MM.1S (cell line): ENCODE measurements around the gene CISTR.
A peak's percentile ranks its signal among the peaks of the same experiment; 100 is the strongest.

Experiments
- DNase-seq: peaks from one replicate; pipeline ENCODE4 v3.0.0-alpha.2; 2015
- H2AFZ ChIP-seq: fragments of 300-600 bp; sonication (generic); 2 replicates; pipeline ENCODE4 v1.6.0; 2016; ENCODE audit warnings: antibody characterized with exemption, low read length
- H3F3A ChIP-seq: fragments of 300-600 bp; sonication (generic); 2 replicates; pipeline ENCODE4 v1.6.1; 2016; ENCODE audit warnings: mild to moderate bottlenecking, antibody characterized with exemption, low read length, moderate library complexity, mixed read lengths; ENCODE audit not compliant: insufficient read depth
- H3K27ac ChIP-seq: fragments of 300-600 bp; sonication (generic); 2 replicates; pipeline ENCODE4 v1.5.1; 2016; ENCODE audit warnings: mild to moderate bottlenecking, low read length
- H3K27me3 ChIP-seq: fragments of 300-600 bp; sonication (generic); replicated peaks from 2 replicates; pipeline ENCODE4 v1.6.0; 2016; ENCODE audit warnings: low read length; ENCODE audit not compliant: insufficient read depth
- H3K36me3 ChIP-seq: fragments of 300-600 bp; sonication (generic); replicated peaks from 2 replicates; pipeline ENCODE4 v1.6.1; 2016; ENCODE audit warnings: mild to moderate bottlenecking, low read length, mixed read lengths; ENCODE audit not compliant: insufficient read depth
- H3K4me1 ChIP-seq: fragments of 300-600 bp; sonication (generic); 2 replicates; pipeline ENCODE4 v1.6.1; 2016; ENCODE audit warnings: low read length, mixed read lengths
- H3K4me2 ChIP-seq: fragments of 300-600 bp; sonication (generic); 2 replicates; pipeline ENCODE4 v1.6.0; 2016; ENCODE audit warnings: low read depth, low read length
- H3K4me3 ChIP-seq: fragments of 300-600 bp; sonication (generic); 2 replicates; pipeline ENCODE4 v1.5.1; 2016; ENCODE audit warnings: low read length, mixed read lengths
- H3K79me2 ChIP-seq: fragments of 300-600 bp; sonication (generic); 2 replicates; pipeline ENCODE4 v1.6.1; 2016; ENCODE audit warnings: mixed run types, low read length, mixed read lengths
- H3K9ac ChIP-seq: fragments of 300-600 bp; sonication (generic); 2 replicates; pipeline ENCODE4 v1.6.1; 2016; ENCODE audit warnings: low read length, mixed read lengths
- H3K9me2 ChIP-seq: fragments of 300-600 bp; sonication (generic); replicated peaks from 2 replicates; pipeline ENCODE4 v1.6.1; 2016; ENCODE audit warnings: mild to moderate bottlenecking, low read length, mixed read lengths; ENCODE audit not compliant: insufficient read depth
- H3K9me3 ChIP-seq: fragments of 300-600 bp; sonication (generic); replicated peaks from 2 replicates; pipeline ENCODE4 v1.6.1; 2016; ENCODE audit warnings: mild to moderate bottlenecking, low read length, mixed read lengths; ENCODE audit not compliant: insufficient read depth
- H4K20me1 ChIP-seq: fragments of 300-600 bp; sonication (generic); 2 replicates; pipeline ENCODE4 v1.6.1; 2016; ENCODE audit warnings: mild to moderate bottlenecking, low read length, moderate library complexity, mixed read lengths; ENCODE audit not compliant: insufficient read depth
- EZH2 ChIP-seq: fragments of 300-600 bp; sonication (generic); optimal IDR thresholded peaks from 2 replicates; pipeline ENCODE3; 2017; ENCODE audit warnings: low read depth, mild to moderate bottlenecking, antibody characterized with exemption, low read length, mixed read lengths
- EZH2phosphoT487 ChIP-seq: fragments of 300-600 bp; sonication (generic); IDR thresholded peaks from 2 replicates; pipeline ENCODE4 v1.6.1; 2018; ENCODE audit warnings: antibody characterized with exemption, low read length
- TF ChIP-seq, protein P1 (sequence below): fragments of 300-600 bp; sonication (generic); IDR thresholded peaks from 2 replicates; pipeline ENCODE4 v1.5.1; 2016; ENCODE audit warnings: antibody characterized with exemption, low read length, mixed read lengths

The CISTR gene

GRCh38 chr12:53747095-53747494 lies 4.7 kb downstream of the CISTR start:
- no peak overlapping the region for H3K4me3 ChIP-seq
- H3K27ac ChIP-seq: no peak overlapping the region
- no peaks in the 10 kb centered on the region for H3K36me3 ChIP-seq
- TF ChIP-seq, protein P1, sequence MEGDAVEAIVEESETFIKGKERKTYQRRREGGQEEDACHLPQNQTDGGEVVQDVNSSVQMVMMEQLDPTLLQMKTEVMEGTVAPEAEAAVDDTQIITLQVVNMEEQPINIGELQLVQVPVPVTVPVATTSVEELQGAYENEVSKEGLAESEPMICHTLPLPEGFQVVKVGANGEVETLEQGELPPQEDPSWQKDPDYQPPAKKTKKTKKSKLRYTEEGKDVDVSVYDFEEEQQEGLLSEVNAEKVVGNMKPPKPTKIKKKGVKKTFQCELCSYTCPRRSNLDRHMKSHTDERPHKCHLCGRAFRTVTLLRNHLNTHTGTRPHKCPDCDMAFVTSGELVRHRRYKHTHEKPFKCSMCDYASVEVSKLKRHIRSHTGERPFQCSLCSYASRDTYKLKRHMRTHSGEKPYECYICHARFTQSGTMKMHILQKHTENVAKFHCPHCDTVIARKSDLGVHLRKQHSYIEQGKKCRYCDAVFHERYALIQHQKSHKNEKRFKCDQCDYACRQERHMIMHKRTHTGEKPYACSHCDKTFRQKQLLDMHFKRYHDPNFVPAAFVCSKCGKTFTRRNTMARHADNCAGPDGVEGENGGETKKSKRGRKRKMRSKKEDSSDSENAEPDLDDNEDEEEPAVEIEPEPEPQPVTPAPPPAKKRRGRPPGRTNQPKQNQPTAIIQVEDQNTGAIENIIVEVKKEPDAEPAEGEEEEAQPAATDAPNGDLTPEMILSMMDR: no peak
- TF ChIP-seq EZH2 (no peak), EZH2phosphoT487 (no peak)
- no peaks in the 10 kb centered on the region for H4K20me1 ChIP-seq
- H3K79me2 ChIP-seq: no peaks in the 10 kb centered on the region
- H3K4me2 ChIP-seq: peak overlapping the region; percentile 21; the same call in 1 of the 2 replicates
- H2AFZ ChIP-seq: no peak overlapping the region
- DNase-seq: no peak
- H3K9ac ChIP-seq: no peak overlapping the region
- H3K9me3 ChIP-seq: no peaks in the 10 kb centered on the region
- peaks cover 78% of the 10 kb centered on the region for H3K27me3 ChIP-seq
- H3F3A ChIP-seq: no peaks in the 10 kb centered on the region
- H3K4me1 ChIP-seq: no peaks in the 10 kb centered on the region
- no peaks in the 10 kb centered on the region for H3K9me2 ChIP-seq

DNA sequence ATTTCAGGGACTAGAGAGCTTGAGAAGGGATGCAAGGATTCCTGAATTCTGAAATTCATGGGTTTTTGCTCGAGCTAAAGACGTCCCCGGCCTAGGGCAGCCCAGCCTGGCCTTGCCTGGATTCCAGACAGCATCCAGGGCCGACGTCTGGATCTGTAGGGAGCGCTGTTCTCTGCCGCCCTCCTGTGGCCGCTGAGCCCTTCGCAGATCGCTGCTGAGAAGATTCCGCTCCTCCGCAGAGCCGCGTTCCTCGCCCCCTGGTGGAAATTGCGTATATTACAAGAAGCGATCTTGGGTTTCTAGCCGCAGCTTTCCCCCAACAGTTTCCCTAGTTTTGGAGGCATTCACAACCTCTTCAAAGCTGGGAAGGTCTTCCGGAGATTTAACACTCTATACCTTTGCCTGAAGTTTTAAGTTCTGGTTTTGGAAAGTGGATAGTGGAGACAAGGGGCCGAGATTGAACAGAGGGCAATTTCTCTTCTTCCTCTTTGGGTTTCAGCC lies 5.1 kb downstream of the CISTR start:
- H3K36me3 ChIP-seq: no peaks in the 10 kb centered on the region
- H3K4me3 ChIP-seq: no peak overlapping the region
- H4K20me1 ChIP-seq: no peaks in the 10 kb centered on the region
- no peaks in the 10 kb centered on the region for H3K9me2 ChIP-seq
- no peaks in the 10 kb centered on the region for H3F3A ChIP-seq
- DNase-seq: peak; percentile 87
- H3K27ac ChIP-seq: no peak overlapping the region
- peaks cover 73% of the 10 kb centered on the region for H3K27me3 ChIP-seq
- no peak overlapping the region for H2AFZ ChIP-seq
- no peaks in the 10 kb centered on the region for H3K79me2 ChIP-seq
- H3K9ac ChIP-seq: no peak overlapping the region
- peak overlapping the region; percentile 21; the same call in 1 of the 2 replicates for H3K4me2 ChIP-seq
- no peaks in the 10 kb centered on the region for H3K9me3 ChIP-seq
- H3K4me1 ChIP-seq: no peaks in the 10 kb centered on the region
- TF ChIP-seq EZH2phosphoT487 (no peak), EZH2 (no peak)
- TF ChIP-seq, protein P1: peak; percentile 100

DNA sequence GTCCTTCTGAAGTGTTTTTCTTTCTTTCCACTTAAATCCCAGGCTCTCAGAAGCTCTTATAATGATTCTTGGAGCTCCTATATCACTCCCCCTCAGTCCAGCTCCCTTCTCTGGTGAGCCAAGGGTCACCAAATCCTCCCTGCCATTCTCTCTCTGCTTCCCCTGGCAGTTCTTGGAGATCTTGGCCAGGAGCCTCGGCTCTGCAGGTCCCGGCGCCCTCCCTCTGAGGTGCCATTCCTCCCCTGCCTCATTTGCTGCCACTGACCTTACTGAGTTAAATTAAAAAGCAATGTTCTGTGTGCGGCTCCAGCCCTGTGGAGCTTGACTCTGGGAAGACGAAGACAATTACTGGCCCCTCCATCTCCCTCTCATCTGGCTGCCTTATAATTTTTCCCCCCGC lies 7.0 kb downstream of the CISTR start:
- no peak for DNase-seq
- H3K36me3 ChIP-seq: no peaks in the 10 kb centered on the region
- TF ChIP-seq EZH2 (no peak), EZH2phosphoT487 (no peak)
- TF ChIP-seq, protein P1: no peak
- H3F3A ChIP-seq: no peaks in the 10 kb centered on the region
- no peaks in the 10 kb centered on the region for H4K20me1 ChIP-seq
- H3K9ac ChIP-seq: no peak overlapping the region
- no peaks in the 10 kb centered on the region for H3K79me2 ChIP-seq
- H3K27me3 ChIP-seq: peaks cover 61% of the 10 kb centered on the region
- H3K9me2 ChIP-seq: no peaks in the 10 kb centered on the region
- H2AFZ ChIP-seq: no peak overlapping the region
- no peak overlapping the region for H3K4me2 ChIP-seq
- H3K27ac ChIP-seq: no peak overlapping the region
- H3K4me3 ChIP-seq: no peak overlapping the region
- H3K9me3 ChIP-seq: no peaks in the 10 kb centered on the region
- no peaks in the 10 kb centered on the region for H3K4me1 ChIP-seq
